CD14-positive monocyte (primary cell): ENCODE data around the gene PARVG. TPM values are rescaled to one million over a fixed set of nuclear protein-coding genes. Genes with fewer than 3 reads are reported as not detected.

Experiments
- DNase-seq, 3 donors: peaks; one replicate each; pipeline ENCODE4 v3.0.0-alpha.2; 2011 to 2022
- H2AFZ ChIP-seq: 2 replicates; pipeline ENCODE4 v1.6.0; 2012; ENCODE audit warnings: mild to moderate bottlenecking, low read depth, low read length, inconsistent platforms; ENCODE audit not compliant: insufficient read depth, poor library complexity, severe bottlenecking
- H3K27ac ChIP-seq, 2 donors: 1 replicate in 1 of 2; 2 replicates in 1 of 2; pipeline ENCODE4 v1.5.1; 2012 to 2013; ENCODE audit warnings: low read length in 2 of 2, control low read depth in 1 of 2, inconsistent platforms in 1 of 2, low read depth in 1 of 2, mild to moderate bottlenecking in 1 of 2
- H3K27me3 ChIP-seq, 2 donors: one replicate each; pipeline versions ENCODE4 v1.6.0 to v1.6.1; 2011 to 2013; ENCODE audit warnings: low read length in 2 of 2; ENCODE audit not compliant: control insufficient read depth in 2 of 2, insufficient read depth in 2 of 2
- H3K36me3 ChIP-seq, 2 donors: replicated peaks in 1 of 2; 1 replicate in 1 of 2; 2 replicates in 1 of 2; pipeline versions ENCODE4 v1.5.1 to v1.6.1; 2012 to 2013; ENCODE audit warnings: low read length in 2 of 2, control low read depth in 1 of 2, inconsistent platforms in 1 of 2, mild to moderate bottlenecking in 1 of 2; ENCODE audit not compliant: insufficient read depth in 2 of 2, control insufficient read depth in 1 of 2
- H3K4me1 ChIP-seq, 2 donors: 1 replicate in 1 of 2; 2 replicates in 1 of 2; pipeline versions ENCODE4 v1.5.1 to v1.6.1; 2012 to 2013; ENCODE audit warnings: low read length in 2 of 2, control low read depth in 1 of 2, inconsistent platforms in 1 of 2, mild to moderate bottlenecking in 1 of 2, moderate library complexity in 1 of 2; ENCODE audit not compliant: insufficient read depth in 2 of 2, control insufficient read depth in 1 of 2
- H3K4me2 ChIP-seq: replicated peaks from 2 replicates; pipeline ENCODE3; 2012; ENCODE audit warnings: low read length, moderate library complexity, mild to moderate bottlenecking; ENCODE audit not compliant: poor library complexity, severe bottlenecking; ENCODE audit errors: extremely low read depth
- H3K4me3 ChIP-seq, 3 experiments: fragments of 200-600 bp in 1 of 3; sonication (generic) in 1 of 3; replicated peaks in 1 of 3; 1 replicate in 2 of 3; 2 replicates in 1 of 3; pipeline ENCODE4 v1.5.1; 2011 to 2013; ENCODE audit warnings: low read length in 3 of 3, mild to moderate bottlenecking in 3 of 3, control low read depth in 2 of 3, low read depth in 2 of 3, inconsistent platforms in 1 of 3, moderate library complexity in 1 of 3
- H3K79me2 ChIP-seq: 2 replicates; pipeline ENCODE4 v1.6.0; 2012; ENCODE audit warnings: mild to moderate bottlenecking, control low read depth, inconsistent platforms, low read length, moderate library complexity; ENCODE audit not compliant: insufficient read depth
- H3K9ac ChIP-seq: 2 replicates; pipeline ENCODE4 v1.6.0; 2017; ENCODE audit warnings: low read length, mild to moderate bottlenecking; ENCODE audit not compliant: insufficient read depth, poor library complexity, severe bottlenecking
- H3K9me3 ChIP-seq, 2 donors: replicated peaks in 1 of 2; 1 replicate in 1 of 2; 2 replicates in 1 of 2; pipeline versions ENCODE4 v1.5.1 to v1.6.1; 2012 to 2013; ENCODE audit warnings: low read length in 2 of 2, control low read depth in 1 of 2; ENCODE audit not compliant: control insufficient read depth in 1 of 2, insufficient read depth in 1 of 2
- H4K20me1 ChIP-seq: 2 replicates; pipeline ENCODE4 v1.6.0; 2012; ENCODE audit warnings: mild to moderate bottlenecking, low read length, control low read depth, moderate library complexity; ENCODE audit not compliant: insufficient read depth
- H3K27ac Mint-ChIP-seq, 7 donors: one replicate each; pipeline ENCODE4 v1.8.0; 2020; ENCODE audit warnings: mild to moderate bottlenecking in 7 of 7, mixed read lengths in 7 of 7, moderate library complexity in 6 of 7, inconsistent platforms in 2 of 7
- H3K27me3 Mint-ChIP-seq, 3 donors: one replicate each; pipeline ENCODE4 v1.8.0; 2021 to 2022; ENCODE audit warnings: low read depth in 3 of 3, mild to moderate bottlenecking in 3 of 3, mixed read lengths in 3 of 3, moderate library complexity in 3 of 3, inconsistent platforms in 1 of 3
- H3K36me3 Mint-ChIP-seq, 2 donors: one replicate each; pipeline ENCODE4 v1.8.0; 2020; ENCODE audit warnings: mixed read lengths in 2 of 2, inconsistent platforms in 1 of 2, mild to moderate bottlenecking in 1 of 2
- H3K4me1 Mint-ChIP-seq: one replicate; pipeline ENCODE4 v1.8.0; 2020; ENCODE audit warnings: mild to moderate bottlenecking, mixed read lengths
- H3K4me3 Mint-ChIP-seq, 2 donors: one replicate each; pipeline ENCODE4 v1.8.0; 2020; ENCODE audit warnings: mild to moderate bottlenecking in 2 of 2, mixed read lengths in 2 of 2, moderate library complexity in 1 of 2
- H3K9me3 Mint-ChIP-seq, 7 donors: one replicate each; pipeline ENCODE4 v1.8.0; 2020 to 2022; ENCODE audit warnings: mixed read lengths in 7 of 7, mild to moderate bottlenecking in 6 of 7, moderate library complexity in 6 of 7, inconsistent platforms in 2 of 7
- CTCF ChIP-seq: fragments of 200-600 bp; IDR thresholded peaks from one replicate; pipeline ENCODE4 v1.8.0; 2022; ENCODE audit warnings: antibody characterized with exemption, mild to moderate bottlenecking
- whole genome bisulfite sequencing: methylation state at CpG from one replicate; pipeline ENCODE4 v1.1.5; 2013; ENCODE audit warnings: missing lambda C conversion rate; ENCODE audit not compliant: insufficient coverage; 5-methylcytosine and 5-hydroxymethylcytosine counted together
- intact Hi-C, 2 donors: fragments of 100-400 bp; cut with micrococcal nuclease; formaldehyde crosslinking; loops; one replicate each; pipeline versions ENCODE4 v1.15.0 to v1.15.1; 2023
- polyA plus RNA-seq, 3 donors: library from polyadenylated mRNA; depleted of rRNA in 1 of 3; unstranded in 2 of 3; stranded (reverse) in 1 of 3; fragments of 300-500 nt in 2 of 3; fragments of >200 nt in 1 of 3; fragmentation: Illumina TruSeq in 2 of 3; gene quantifications; 1 replicate in 2 of 3; 2 replicates in 1 of 3; pipeline ENCODE4 v1.2.3, GENCODE V29; 2012 to 2021

PARVG gene
- polyA plus RNA-seq, 3 donors: 169 to 577 (median 190) TPM

GRCh38 chr22:44206330-44206645, 25.6 kb downstream of the PARVG start:
- intact Hi-C loops: no loop called here
- peaks cover 61% of the 10 kb centered on the region for H4K20me1 ChIP-seq
- no peak overlapping the region for H3K4me3 ChIP-seq
- Mint-ChIP-seq H3K9me3 (peaks cover 0 to 5% (median 0%) of the 10 kb centered on the region in 7 donors), H3K27ac (peak overlapping the region in 2 of 7 donors; percentile 68 to 73), H3K27me3 (no peaks in the 10 kb centered on the region), H3K4me3 (no peak overlapping the region), H3K4me1 (peaks cover 29% of the 10 kb centered on the region), H3K36me3 (peaks cover 50 to 51% of the 10 kb centered on the region in 2 donors)
- no peak for DNase-seq
- no peak for TF ChIP-seq CTCF
- H2AFZ ChIP-seq: no peak overlapping the region
- H3K27ac ChIP-seq: no peak overlapping the region
- peaks cover 45 to 52% of the 10 kb centered on the region in 2 donors for H3K36me3 ChIP-seq
- 83% methylated on average over 5 of the region's 9 CpGs for WGBS
- no peak overlapping the region for H3K9ac ChIP-seq
- peaks cover 0 to 7% of the 10 kb centered on the region in 2 donors for H3K4me1 ChIP-seq
- H3K4me2 ChIP-seq: no peak overlapping the region
- no peaks in the 10 kb centered on the region for H3K9me3 ChIP-seq
- no peaks in the 10 kb centered on the region for H3K27me3 ChIP-seq
- H3K79me2 ChIP-seq: no peaks in the 10 kb centered on the region

- peak overlapping the region in 4 of 7 donors; percentile 19 to 73 (median 22) for H3K27ac Mint-ChIP-seq
Measured at GRCh38 chr22:44206696-44207095, 26.0 kb downstream of the PARVG start.

More at GRCh38 chr22:44206696-44207095, 26.0 kb downstream of the PARVG start:
- Histone ChIP-seq H3K36me3 (peaks cover 41 to 48% of the 10 kb centered on the region in 2 donors), H4K20me1 (peaks cover 61% of the 10 kb centered on the region), H3K27ac (no peak overlapping the region), H3K4me1 (peaks cover 3 to 11% of the 10 kb centered on the region in 2 donors), H3K9ac (no peak overlapping the region), H3K27me3 (no peaks in the 10 kb centered on the region), H2AFZ (no peak overlapping the region), H3K9me3 (no peaks in the 10 kb centered on the region), H3K79me2 (no peaks in the 10 kb centered on the region), H3K4me3 (no peak overlapping the region), H3K4me2 (no peak overlapping the region)
- DNase-seq: no peak
- peaks cover 0 to 5% (median 0%) of the 10 kb centered on the region in 7 donors for H3K9me3 Mint-ChIP-seq
- no peaks in the 10 kb centered on the region for H3K27me3 Mint-ChIP-seq
- intact Hi-C loops: no loop called here
- H3K36me3 Mint-ChIP-seq: peaks cover 47% of the 10 kb centered on the region in 2 donors
- TF ChIP-seq CTCF: no peak
- 88% methylated on average over 7 of the region's 8 CpGs for WGBS
- no peak overlapping the region for H3K4me3 Mint-ChIP-seq
- peaks cover 33% of the 10 kb centered on the region for H3K4me1 Mint-ChIP-seq
